LoVo (cell line): ENCODE measurements around the gene STIP1.
"Not testable (repeated sequence)": the region's sequence is repeated elsewhere in the genome, so short reads cannot be mapped to it uniquely, and the experiment has no call there.

ENCODE experiments used
- DNase-seq: peaks from one replicate; pipeline ENCODE4 v3.0.0-alpha.2; 2016; ENCODE audit warnings: low spot score

Gene STIP1

DNA sequence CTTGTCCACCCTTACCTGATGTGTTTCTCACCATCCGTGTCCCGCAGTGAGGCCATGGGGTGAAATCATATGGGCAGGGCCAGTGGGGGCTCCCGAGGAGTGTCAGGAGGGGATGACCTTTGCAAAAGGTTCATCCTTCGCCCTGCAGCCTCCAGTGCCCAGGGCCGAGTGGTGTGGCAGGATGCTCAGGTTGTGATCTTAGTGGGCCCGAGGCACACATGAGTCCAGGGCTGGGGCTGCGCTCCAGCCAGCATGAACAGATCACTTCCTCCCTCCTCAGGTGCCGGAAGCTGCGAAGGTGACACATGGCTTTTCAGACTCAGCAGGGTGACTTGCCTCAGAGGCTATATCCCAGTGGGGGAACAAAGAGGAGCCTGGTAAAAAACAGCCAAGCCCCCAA is 52.1 kb downstream of the STIP1 start:
- DNase-seq, result no peak

DNA sequence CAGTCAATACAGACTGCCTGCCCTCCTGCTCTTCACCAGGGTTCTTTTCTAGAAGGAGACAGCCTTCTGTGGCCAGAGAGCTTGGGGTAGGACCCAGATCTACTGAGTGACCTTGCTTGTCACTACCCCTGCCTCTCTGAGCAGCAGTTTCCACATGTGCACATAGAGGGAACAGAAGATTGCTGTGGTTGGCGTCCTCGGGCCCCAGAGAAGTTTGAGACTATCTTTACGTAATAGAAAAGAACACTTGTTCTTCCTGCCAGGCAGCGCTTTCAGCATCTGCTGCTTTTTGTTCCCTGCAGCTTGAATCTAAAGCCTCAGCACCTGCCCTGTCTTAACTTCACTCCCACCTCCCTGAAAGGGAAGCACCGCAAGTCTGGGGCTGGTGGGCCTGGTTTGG is 53.0 kb downstream of the STIP1 start:
- DNase-seq, result no peak

DNA sequence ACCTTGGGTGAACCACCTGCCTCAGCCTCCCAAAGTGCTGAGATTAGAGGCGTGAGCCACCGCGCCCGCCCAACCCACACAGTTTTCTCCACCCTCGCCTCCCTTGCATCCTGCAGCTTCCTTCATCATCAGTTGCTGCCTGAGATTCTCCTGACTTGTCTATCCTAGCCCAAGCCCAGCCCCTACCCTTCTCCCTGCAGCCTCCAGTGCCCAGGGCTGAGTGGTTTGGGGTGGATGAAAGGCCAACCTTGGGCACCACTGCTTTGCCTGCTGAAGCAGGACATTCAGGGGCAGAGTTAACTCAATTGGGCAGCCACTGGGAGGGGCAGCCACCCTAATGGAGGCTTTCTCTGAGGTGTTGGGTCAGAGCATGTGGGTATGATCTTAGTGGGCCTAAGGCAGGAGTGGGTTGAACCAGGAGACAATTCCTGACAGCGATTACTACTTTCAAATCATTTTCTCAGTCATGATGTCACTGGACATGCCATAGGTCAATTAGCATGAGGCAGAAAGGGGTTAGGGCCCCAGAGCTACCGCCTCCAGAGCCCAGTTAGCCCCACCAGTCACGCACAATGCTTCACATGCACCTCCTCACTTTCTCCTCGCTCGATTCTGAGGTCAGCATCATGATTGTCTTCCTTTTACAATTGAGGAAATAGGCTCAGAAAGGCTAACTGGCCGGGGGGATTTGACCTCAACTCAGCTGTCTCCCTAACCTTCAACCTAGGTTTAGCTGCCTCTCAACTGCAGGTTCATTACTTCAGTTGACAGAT is 53.9 kb downstream of the STIP1 start:
- no peak for DNase-seq

DNA sequence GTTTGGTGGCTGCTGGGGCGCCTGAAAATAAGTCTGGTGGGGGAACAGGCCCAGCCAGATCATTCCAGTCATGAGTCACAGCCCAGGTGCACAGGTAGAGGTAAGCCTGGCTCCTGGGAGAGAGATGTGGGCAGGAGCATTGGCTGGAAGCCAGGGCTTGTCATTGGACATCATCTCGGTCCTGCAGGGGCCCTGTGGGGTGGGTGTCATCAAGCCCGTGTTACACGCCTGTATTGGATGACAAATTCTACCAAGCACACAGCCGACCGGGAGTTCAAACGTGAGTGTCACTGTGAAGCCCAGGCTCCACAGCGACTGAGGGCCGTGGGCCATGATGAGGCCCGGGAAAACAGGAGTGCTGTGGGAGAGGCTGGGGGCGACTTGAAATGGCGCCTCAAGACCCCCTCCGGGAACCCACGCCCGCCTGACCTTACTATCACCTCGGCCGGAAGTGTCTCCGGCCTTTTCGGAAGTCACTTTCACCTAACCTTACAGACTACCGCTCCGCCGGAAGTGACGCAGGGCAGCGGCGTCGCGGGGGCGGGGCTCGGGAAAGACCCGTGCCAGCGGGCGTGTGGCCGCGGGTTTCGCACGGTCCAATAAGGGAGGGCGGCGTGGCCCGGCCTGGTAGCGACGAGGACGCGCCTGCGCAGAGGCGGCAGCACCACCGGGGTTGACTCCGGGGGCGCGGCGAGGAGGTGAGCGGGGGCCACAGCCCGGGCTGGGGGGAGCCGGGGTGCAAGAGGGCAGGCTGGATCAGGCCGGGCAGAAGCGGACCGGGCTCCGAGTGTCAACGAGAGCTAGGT is 54.7 kb downstream of the STIP1 start, which contains the start of gene FKBP2:
Gene FKBP2, plus strand, starts transcription at position 661 of the 806 bp plus-strand sequence. CDS start 1,293 bp downstream, outside the sequence.
- DNase-seq, result peak; percentile 96

DNA sequence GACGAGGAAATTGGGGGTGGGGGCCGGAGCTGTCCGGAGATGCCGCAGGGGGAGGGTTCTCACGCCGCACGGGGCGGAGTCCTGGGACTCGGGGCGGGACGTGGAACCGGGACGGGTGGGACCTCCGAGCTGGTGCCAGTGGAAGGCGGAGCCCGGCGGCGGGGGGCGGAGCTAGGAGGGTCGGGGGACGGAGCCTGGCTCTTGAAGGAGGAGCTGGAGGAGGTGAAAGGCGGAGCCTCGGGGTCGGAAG is 55.2 kb downstream of the STIP1 start:
- DNase-seq, result peak; percentile 99

DNA sequence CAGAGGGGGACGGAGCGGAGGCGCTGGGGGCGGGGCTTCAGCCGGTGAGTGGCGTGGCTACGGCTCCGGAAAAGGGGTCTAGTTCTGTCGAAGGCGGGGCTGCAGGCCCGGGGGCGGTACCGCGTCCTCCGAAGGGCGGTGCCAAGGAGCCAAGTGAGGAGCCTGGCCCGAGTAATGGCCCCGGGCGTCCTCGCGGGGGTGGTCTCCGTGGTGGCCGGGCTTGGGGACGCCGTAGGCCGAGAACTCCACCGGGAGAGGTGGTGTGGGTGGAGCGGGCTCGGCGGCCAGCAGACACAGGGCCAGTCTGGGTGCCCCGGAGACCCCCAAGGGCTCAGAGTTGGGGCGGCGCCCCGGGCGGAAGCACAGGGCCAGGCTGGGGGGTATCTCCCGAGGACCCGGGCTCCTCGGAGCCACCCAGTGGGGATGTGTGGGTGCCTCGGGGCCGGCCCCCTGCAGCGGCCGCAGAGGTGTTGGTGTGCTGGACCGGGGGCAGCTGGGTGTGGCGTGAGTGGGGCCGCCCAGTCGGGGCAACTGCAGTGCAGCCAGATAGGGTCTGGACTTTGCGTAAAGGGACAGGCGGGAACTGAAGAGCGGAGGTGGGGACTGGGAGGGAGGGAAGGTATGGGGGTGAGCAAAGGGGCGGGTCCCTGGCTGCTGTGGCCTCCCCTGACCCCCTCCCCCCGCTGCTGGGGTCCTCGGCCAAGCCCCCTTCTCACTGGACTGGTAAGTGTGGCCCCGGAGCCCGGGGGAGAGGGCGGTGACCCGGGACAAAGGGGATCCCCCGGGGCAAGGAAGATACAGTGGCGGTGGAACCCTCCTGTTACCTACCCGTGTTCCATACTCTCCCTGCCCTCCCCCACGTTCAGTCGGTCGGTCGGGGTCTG is 55.8 kb downstream of the STIP1 start:
- peak; percentile 32 for DNase-seq

DNA sequence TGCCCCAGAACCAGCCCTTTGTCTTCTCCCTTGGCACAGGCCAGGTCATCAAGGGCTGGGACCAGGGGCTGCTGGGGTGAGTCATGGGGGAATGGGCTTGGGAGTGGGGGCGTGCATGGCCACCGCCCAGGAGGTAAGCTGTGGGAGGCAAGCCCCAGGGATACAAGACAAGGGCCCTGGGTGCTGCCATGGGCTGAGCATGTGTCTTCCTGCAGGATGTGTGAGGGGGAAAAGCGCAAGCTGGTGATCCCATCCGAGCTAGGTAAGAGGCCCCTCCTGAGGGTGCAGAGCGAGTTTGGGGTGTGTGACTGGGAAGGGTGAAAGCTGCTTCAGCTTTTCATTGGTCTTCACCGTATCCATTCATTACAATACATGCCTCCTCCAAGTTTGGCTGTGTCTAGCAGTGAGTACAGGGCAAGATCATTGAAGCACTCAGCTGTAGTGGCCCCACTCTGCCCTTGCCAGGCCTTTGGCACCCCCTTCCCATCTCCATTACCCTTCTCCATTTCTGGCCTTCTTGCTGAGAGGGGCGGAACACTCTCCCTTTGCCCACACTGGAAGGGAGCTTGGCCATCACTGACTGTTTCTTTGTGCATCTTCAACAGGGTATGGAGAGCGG is 57.4 kb downstream of the STIP1 start:
- no peak for DNase-seq

DNA sequence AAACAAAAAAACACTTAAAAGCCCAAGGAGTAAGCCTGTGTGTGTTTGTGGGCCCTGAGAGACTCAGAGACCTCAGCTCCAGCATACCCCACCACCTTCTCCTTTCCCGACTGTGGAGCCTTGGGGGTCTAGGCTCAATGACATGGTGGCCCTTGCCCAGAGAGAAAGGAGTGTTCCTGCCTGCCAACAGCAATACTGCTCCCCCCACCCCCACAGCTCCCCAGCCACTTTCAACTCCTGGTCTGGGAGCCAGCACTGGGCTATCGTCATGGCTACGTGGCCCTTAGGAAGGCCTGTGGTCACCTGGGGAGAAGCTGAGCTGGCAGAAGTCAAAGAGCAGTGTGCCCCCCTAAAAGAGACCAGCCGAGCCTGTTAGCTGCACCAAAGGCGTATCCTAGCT is 58.1 kb downstream of the STIP1 start:
- DNase-seq, result no peak

DNA sequence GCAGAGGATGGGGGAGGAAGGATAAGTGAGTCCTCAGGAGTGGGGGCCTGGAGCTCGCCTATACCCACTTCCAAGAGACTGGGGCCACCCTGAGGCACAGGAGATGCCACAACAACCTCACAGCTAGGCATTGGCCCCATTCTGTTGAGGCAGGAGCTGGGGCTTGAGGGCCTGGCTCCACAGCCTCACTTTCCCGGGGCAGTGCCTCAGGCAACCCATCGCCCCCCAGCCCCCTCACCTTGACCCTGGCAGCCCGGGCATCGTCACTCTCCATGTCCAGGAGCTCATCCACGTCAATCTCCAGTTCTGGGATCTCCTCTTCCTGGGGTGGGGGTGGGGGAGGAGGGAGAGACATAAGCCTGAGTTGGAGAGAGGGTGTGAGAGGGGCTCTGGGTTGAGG is 59.0 kb downstream of the STIP1 start:
- DNase-seq, result no peak

DNA sequence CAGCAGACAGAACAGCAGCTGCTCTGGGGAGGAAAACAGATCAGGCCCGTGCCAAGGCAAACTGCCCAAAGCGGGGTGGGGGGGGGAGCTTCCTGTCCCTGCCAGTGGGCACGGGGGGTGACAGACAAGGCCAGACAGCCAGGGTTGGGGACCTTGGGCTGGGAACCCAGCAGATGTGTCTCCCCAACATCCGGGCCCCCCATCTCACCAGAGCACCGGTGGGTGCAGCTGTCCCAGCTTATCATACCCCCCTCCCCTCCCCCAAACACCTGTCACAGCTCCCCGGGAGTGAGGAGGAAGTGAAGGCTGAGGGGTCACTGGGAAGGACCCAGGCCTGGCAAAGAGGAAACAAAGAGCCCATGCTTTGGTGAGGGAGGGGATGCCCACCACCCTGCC is 59.4 kb downstream of the STIP1 start:
- DNase-seq, result no peak

DNA sequence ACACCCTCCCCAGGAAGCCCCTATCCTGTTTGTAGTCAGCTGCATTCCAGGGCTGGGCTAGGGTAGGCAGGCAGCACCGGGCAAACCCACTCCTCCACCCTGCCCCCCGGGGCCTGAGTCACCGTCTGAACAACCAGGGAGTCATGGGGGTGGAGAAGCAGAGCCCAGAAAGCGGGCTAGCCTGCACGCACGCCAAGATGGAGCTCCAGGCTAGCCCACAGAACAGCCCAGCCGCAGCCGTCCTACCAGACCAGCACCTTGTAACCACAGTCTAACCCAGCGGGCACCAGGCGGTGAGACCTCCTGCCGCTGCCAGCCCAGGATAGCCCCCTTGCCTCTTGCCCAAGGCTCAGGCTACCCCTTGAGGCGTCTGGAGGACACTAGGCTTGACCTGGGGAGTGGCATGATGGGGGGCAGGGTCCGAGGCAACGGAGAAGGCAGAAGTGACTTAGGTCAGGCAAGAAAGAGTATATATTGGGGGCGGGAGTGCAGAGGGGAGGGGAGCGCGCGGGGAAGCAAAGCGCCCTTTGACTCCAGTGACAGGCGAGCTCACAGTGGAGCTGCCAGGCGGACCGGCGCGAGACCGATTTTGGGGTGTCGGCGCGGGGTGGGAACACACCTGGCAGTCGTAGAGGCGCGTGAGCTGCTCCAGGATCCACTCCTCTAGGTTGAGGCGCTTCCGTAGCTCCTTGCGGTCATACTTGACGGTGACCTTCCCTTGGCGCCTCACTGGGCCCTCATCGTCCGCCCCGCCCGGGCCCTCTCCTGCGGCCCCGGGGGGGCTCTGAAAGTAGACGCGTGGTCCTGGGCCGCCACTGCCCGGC is 60.0 kb downstream of the STIP1 start:
- peak; percentile 89 for DNase-seq

DNA sequence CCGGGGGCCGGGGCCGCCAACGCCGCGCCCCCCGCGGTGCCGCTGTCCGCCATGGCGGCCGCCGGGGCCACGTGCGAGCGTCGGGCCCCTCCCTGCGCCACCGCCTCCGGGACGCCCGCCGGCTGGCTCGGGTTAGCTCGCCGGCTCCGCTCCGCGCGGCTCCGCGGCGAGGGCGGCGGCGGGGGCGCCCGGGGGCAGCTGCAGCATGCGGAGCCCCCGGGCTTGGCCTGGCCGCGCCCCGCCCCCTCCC is 60.6 kb downstream of the STIP1 start:
- not testable (repeated sequence) for DNase-seq

DNA sequence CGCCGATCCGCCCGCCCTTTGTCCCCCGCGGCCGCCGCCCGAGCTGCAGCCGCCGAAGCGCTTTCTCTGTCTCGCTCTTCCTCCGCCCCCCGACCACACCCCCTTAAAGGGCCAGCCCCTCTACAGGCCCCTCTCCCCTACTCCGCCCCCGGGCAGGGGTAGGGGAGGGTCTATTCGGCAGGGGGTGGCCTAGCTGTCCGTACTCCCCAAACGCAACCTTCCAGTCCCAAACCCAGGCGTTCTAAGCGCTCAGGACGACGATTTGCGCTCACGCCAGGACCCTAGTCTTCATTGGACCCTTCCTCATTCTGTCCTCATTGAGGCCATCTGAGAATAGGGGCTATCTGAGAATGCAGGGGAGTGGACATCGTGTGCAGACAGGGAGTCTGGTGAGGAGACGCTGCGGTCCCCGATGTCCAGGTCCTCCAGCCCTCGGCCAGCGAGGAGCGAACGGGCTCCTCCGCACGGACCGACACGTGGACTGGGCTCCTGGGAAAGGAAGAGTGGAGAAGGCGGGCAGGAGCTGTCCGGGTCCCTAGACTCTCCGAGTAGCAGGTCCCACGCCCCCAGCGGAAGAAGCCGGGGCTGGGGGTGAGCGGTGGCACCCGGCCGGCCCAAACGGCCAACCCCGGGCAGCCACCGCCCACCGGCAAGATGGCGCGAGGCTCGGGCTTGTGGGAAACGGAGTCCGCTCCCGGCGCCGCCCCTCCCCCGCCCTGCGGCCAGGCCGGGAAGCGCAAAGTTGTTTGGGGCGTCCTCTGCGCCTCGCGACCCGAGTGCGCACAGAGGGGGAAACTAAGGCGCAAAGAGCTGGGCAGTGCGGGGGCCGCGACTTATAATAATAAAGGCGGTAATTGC is 61.1 kb downstream of the STIP1 start, which contains the start of gene PPP1R14B:
Gene PPP1R14B, minus strand, starts transcription at position 73 of the 858 bp plus-strand sequence. CDS start 270 bp downstream, outside the sequence.
- peak; percentile 81 for DNase-seq

DNA sequence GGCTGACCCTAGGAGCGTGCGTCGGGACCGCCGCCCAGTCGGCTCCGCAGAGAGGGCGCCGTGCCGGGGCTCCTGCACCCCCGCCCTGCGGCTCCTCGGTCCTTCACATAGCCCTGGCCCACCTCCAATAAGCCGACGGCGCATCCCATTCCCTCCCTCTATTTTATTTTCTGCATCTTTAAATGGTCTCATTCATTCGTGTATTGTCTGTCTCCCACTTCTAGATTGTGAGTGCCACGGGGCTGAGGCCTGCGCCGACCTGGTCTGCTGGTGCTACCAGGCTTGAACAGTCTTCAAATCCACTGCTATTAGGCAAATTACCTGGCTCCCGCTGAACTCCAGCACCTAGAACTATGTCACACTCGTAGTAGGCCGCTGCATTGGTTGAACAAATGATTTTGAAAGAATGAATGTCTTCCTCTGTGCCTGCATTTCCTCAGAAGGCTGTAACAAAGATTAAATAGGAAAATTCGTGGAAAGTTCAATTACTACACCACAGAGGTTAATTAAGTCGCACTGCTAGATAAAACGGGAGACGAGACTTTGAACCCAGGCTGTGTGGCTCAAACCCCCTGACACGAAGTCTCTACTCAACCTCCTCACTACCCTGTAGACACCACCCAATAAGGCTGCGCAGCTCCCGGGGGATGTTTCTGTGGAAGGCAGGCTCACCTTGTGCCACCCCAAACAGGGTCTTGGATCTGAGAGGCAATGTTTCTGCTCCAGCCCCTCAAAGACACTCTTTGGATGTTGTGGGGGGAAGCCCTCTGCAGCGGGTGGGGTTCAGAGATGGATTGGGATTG is 62.0 kb downstream of the STIP1 start:
- DNase-seq, result no peak

DNA sequence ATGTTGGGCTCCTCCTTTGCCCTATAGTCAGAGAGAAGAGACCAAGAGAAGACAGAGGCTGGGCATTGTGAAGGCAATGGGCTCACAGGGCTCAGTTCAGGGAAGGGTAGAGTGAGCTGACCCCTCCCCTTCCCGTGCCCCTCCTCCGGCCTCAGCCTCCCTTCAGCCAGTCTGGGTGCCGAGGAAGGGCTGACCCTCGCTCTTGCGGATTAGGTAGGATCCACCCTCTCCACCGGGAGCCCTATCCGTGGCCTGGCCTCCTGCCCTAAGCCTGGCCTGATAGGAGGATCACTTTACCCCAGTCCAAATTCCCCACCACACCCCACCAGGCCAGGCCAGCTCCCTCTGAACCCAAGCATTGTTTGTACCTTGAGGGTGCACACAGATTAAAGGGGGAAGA is 62.6 kb downstream of the STIP1 start:
- DNase-seq, result no peak

DNA sequence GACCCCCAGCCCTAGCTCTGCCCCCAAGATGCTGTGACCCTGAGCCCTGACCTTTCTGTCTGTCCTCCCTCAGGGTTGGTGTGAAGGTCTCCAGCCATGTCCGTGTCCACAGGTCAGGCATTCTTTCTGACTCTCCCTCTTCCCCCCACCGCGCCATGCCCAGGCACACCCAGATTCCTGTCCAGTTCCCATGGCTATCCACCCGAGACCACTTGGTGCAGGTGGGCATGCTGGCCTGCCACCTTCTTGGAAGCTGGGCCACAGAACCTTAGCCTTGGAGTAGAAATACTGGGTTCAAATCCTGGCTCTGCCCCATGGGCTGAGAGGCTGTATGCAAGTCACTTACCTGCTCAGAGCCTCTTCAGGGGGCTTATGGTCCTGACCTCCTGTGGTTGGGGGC is 63.1 kb downstream of the STIP1 start:
- DNase-seq, result no peak

DNA sequence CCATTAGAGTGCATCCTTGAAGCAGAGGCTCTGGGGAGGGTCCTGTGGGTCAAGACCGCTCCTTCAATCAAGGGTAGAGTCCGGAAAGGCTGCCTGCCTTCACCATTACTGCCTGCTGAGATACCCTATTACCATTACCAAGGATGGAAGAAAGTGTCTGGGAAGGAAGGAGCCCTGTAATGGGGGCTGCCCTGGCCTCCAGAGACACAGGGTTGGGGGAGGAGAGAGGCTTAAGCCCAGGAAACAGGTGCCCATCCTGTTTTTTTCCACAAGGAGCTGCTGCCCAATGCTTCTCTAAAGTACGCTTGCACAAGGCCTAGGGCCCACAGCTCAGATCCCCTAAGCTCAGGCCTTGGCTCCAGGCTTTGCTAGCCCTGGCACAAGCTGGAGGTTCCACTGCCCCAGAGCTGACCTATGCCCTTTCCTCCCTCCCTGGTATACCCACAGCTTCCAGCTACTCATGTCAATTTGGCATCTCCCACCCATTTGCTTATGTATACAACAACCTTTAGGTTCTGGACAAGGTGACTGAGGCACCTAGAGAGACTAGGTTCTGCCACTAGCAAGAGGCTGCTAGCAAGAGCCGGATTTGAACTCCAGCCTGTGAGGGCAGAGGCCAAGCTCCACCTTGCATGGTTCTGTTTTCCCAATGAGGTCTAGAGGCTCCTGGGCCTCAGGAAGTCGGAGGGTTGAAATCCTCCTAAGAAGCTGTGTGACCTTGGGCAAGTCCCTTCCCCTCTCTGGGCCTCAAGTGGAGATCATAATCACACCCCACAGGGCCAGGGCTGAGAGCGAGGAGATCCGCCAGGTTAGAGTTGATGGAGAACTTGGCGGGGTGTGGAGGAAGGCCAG is 63.8 kb downstream of the STIP1 start:
- no peak for DNase-seq

DNA sequence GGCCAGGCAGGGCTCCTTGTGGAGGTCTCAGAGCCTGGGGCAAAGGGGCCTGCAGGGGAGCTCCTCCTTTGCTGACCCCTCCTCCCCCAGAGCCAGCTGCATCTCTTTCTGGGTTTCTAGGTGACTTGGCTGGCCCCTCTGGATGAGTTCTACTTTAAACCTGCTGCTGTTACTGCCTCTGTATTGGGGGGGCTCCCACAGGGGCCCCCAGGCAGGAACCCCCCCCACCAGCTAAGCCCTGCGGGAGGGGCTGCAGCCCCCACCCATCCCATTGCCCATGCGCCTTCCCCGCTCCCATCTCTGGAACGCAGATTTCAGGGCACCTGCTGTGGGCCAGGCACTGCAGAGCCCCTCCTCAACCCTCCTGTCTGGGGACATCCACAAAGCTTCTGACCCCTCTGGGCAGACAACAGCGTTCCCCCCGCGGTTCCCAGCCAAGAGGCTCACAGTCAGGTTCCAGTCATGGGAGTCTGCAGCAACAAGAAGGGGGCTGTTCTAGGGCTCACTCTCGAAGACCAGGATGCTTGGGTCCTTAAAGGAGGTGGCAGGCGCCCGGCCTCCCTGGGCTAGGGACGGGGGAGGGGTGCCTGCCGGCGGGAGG is 64.5 kb downstream of the STIP1 start:
- DNase-seq, result no peak
